Esophagus muscularis mucosa (tissue), 4 donors: Measurements from ENCODE around the gene CFAP57. TPM values are rescaled to one million over a fixed set of nuclear protein-coding genes. Genes with fewer than 3 reads are reported as not detected.

Source experiments
- DNase-seq: peaks from one replicate; pipeline ENCODE4 v3.0.0-alpha.2; 2017; ENCODE audit errors: extremely low spot score
- H3K27ac ChIP-seq, 4 donors: fragments of 200-600 bp; sonication (generic); replicated peaks in 1 of 4; 1 replicate in 3 of 4; 2 replicates in 1 of 4; pipeline ENCODE4 v1.5.1; 2016 to 2019; ENCODE audit warnings: mild to moderate bottlenecking in 1 of 4
- H3K27me3 ChIP-seq, 4 donors: fragments of 200-600 bp; sonication (generic); one replicate each; pipeline versions ENCODE4 v1.5.1 to v1.6.0; 2016 to 2019
- H3K36me3 ChIP-seq, 4 donors: fragments of 200-600 bp; sonication (generic); one replicate each; pipeline ENCODE4 v1.5.1; 2016 to 2019
- H3K4me1 ChIP-seq, 4 donors: fragments of 200-600 bp; sonication (generic); one replicate each; pipeline ENCODE4 v1.5.1; 2016 to 2019
- H3K4me3 ChIP-seq, 4 donors: fragments of 200-600 bp; sonication (generic); 1 replicate in 2 of 4; 2 replicates in 2 of 4; pipeline ENCODE4 v1.5.1; 2016 to 2019; ENCODE audit warnings: mild to moderate bottlenecking in 4 of 4, moderate library complexity in 1 of 4
- H3K9me3 ChIP-seq, 4 donors: fragments of 200-600 bp; sonication (generic); 1 replicate in 3 of 4; 2 replicates in 1 of 4; pipeline ENCODE4 v1.5.1; 2016 to 2019
- EP300 ChIP-seq: sonication (generic); formaldehyde crosslinking; IDR thresholded peaks from one replicate; pipeline ENCODE4 v1.6.1; 2017; ENCODE audit warnings: antibody characterized with exemption
- POLR2A ChIP-seq: fragments of 450-650 bp; IDR thresholded peaks from one replicate; pipeline ENCODE4 v1.6.1; 2017; ENCODE audit warnings: antibody characterized with exemption, moderate library complexity, mild to moderate bottlenecking, low read depth
- POLR2AphosphoS5 ChIP-seq, 2 donors: sonication (generic); formaldehyde crosslinking; IDR thresholded peaks; one replicate each; pipeline ENCODE4 v1.6.1; 2017; ENCODE audit warnings: antibody characterized with exemption in 2 of 2
- WGBS: methylation state at CpG from one replicate; pipeline ENCODE4 v1.1.5; 2018; 5-methylcytosine and 5-hydroxymethylcytosine counted together
- intact Hi-C: fragments of 100-400 bp; cut with DNase I; formaldehyde crosslinking; loops from one replicate; pipeline ENCODE4 v1.15.1; 2023
- total RNA-seq, 4 donors: library from RNA; depleted of rRNA; stranded (reverse); fragments of >200 nt; gene quantifications; one replicate each; pipeline versions ENCODE4 v1.1.0 to v1.2.1, GENCODE V29; 2016
- TF ChIP-seq, protein P1 (sequence below), 3 experiments: fragments of 200-600 bp in 2 of 3; fragments of 450-650 bp in 1 of 3; sonication (generic) in 2 of 3; IDR thresholded peaks; one replicate each; pipeline ENCODE4 v1.5.1; 2017 to 2019; ENCODE audit warnings: antibody characterized with exemption in 3 of 3, mild to moderate bottlenecking in 2 of 3, moderate library complexity in 1 of 3

Gene CFAP57
- total RNA-seq, 4 donors from 2014 or later: not detected

DNA sequence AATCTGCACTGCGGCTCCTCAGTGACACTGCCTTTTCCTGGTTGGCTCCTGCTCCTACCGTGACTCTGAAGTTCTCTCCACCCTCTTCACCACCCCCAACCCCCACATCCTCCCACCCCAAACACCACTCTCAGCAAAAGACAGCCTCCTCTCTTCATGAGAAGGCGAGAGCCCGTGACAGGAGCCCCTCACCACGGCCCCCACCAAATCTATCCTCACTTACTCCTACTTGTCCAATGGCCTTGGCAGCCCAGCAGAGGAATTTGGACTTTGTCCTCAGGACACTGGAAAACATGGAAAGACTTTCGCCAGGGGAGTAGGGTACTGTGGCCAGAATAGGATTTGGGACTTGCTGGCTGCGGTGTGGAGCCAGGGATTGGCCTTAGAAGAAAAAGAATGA, 104.5 kb downstream of the CFAP57 start:
- Histone ChIP-seq H3K36me3 (no peaks in the 10 kb centered on the region), H3K27ac (no peak overlapping the region), H3K4me3 (no peak overlapping the region), H3K4me1 (no peaks in the 10 kb centered on the region), H3K9me3 (no peaks in the 10 kb centered on the region), H3K27me3 (peaks cover 0 to 30% (median 0%) of the 10 kb centered on the region in 4 donors)
- no peak for DNase-seq
- WGBS: 68% methylated on average over 7 of the region's 7 CpGs
- TF ChIP-seq POLR2AphosphoS5 (IDR thresholded peaks at IDR 0.05): no peak
- TF ChIP-seq EP300: no peak
- intact Hi-C loops: no loop called here

DNA sequence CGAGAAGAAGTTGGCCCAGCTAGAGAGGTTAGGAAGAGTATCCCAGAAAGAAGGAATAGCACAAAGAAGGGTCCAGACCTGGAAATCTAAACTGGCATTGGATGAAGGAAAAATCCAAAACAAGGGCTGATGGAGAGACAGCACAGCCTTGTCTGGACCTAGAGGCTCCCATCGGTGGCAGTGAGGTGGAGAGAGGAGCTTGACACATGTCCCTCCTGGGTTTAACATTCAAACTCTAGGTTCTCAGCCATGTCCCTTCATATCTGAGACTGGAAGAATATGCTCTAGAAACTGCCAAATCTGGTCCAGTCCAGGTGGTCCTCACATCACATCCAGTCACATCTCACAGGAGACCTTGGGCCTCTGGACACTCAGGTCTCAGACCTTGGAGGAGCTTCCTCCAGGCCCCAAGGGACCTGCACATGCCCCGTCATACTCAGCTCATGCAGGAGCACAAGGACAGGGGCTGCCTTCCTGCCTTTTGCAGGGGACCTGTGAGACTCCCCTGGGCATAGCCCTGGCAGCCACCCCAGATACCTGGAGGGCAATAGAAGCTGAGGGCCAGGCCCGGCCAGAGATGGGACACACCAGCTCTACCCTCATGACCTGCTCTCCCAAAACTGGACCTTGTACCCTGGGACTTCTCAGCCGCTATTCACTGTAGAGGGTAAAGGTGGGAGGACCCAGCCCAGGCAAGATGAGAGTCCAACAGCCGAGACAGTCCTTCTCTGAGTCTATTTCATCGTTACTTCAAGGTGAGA, 105.2 kb downstream of the CFAP57 start:
- no peak for DNase-seq
- 89% methylated on average over 5 of the region's 7 CpGs for WGBS
- Histone ChIP-seq H3K9me3 (no peaks in the 10 kb centered on the region), H3K27ac (no peak overlapping the region), H3K4me1 (no peaks in the 10 kb centered on the region), H3K27me3 (peaks cover 0 to 23% (median 0%) of the 10 kb centered on the region in 4 donors), H3K36me3 (no peaks in the 10 kb centered on the region), H3K4me3 (no peak overlapping the region)
- no peak for TF ChIP-seq EP300
- TF ChIP-seq POLR2A: no peak
- TF ChIP-seq POLR2AphosphoS5 (IDR thresholded peaks at IDR 0.05): no peak
- TF ChIP-seq, protein P1, sequence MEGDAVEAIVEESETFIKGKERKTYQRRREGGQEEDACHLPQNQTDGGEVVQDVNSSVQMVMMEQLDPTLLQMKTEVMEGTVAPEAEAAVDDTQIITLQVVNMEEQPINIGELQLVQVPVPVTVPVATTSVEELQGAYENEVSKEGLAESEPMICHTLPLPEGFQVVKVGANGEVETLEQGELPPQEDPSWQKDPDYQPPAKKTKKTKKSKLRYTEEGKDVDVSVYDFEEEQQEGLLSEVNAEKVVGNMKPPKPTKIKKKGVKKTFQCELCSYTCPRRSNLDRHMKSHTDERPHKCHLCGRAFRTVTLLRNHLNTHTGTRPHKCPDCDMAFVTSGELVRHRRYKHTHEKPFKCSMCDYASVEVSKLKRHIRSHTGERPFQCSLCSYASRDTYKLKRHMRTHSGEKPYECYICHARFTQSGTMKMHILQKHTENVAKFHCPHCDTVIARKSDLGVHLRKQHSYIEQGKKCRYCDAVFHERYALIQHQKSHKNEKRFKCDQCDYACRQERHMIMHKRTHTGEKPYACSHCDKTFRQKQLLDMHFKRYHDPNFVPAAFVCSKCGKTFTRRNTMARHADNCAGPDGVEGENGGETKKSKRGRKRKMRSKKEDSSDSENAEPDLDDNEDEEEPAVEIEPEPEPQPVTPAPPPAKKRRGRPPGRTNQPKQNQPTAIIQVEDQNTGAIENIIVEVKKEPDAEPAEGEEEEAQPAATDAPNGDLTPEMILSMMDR (IDR thresholded peaks at IDR 0.05): no peak
- intact Hi-C loops: no loop called here

DNA sequence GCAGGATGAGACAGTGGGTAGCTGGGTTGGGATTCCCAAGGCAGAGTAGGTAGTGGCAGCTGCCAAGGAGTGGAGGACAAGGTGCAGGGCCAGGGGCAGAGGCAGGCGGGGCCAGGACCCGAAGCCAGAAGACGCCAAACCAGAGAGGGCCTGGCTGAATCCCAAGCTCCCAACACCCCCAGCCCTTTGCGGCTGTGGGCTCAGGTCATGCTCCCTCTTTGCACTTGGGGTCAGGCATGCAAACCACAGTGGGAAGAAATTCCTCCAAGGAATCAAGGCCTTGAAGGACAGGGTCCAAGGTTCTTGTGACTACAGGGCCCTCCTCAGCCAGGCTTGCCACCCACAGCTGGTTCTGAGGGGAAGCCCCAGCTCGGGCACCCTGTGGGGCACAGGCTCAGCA, 107.0 kb downstream of the CFAP57 start:
- no peak for DNase-seq
- TF ChIP-seq EP300: no peak
- no peak for TF ChIP-seq POLR2A
- no peak overlapping the region for H3K4me3 ChIP-seq
- no CpG with 5 or more reads among the region's 5 CpGs for WGBS
- H3K27me3 ChIP-seq: peaks cover 0 to 7% (median 0%) of the 10 kb centered on the region in 4 donors
- intact Hi-C loops: no loop called here
- no peaks in the 10 kb centered on the region for H3K36me3 ChIP-seq
- H3K4me1 ChIP-seq: no peaks in the 10 kb centered on the region
- H3K9me3 ChIP-seq: no peaks in the 10 kb centered on the region
- no peak overlapping the region for H3K27ac ChIP-seq

DNA sequence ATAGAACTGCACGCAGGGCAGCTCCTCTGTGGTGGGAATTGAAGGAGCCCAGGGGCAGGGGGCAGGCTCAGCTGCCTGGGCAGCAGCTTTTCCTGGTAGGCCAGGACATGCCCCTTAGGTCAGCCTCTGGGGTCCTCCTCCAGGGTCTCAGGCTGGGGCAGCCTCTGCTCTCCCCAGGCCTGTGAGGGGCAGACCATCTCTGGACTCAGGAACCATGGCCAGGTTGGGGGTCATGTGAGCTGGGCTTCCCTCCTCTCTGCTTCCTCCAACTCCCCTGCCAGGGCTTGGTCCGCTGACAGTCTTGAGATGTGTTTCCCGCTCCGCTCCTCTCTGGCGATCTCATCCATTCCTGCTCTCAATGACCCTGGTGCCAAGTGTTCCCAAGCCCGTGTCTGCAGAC, 107.5 kb downstream of the CFAP57 start:
- peaks cover 0 to 3% (median 0%) of the 10 kb centered on the region in 4 donors for H3K27me3 ChIP-seq
- no peaks in the 10 kb centered on the region for H3K4me1 ChIP-seq
- no peak for DNase-seq
- intact Hi-C loops: no loop called here
- TF ChIP-seq, protein P1 (IDR thresholded peaks at IDR 0.05): no peak
- no peak for TF ChIP-seq POLR2AphosphoS5 (IDR thresholded peaks at IDR 0.05)
- TF ChIP-seq POLR2A: no peak
- no peak for TF ChIP-seq EP300
- 96% methylated on average over 6 of the region's 6 CpGs for WGBS
- no peaks in the 10 kb centered on the region for H3K36me3 ChIP-seq
- no peak overlapping the region for H3K27ac ChIP-seq
- H3K9me3 ChIP-seq: no peaks in the 10 kb centered on the region
- H3K4me3 ChIP-seq: no peak overlapping the region

DNA sequence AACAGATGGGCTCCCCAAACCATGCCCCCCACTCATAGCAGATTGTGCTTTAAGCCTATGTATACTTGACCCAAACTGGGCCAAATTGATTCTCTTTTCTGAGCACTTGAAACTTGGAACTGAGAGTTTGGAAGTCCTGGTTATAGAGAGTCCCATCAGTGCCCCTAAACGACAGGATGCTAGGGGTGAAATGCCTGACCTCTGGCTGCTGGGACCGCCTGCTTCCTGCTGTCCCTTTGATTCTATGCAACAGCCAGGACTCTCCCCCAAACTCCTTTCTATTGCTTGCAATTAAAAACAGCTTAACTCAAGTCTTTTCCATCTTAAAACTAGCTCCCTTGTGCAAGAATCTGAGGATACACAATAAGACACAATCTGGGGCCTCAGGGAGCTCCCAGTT, 108.6 kb downstream of the CFAP57 start:
- no peak for TF ChIP-seq POLR2A
- no peak for TF ChIP-seq POLR2AphosphoS5 (IDR thresholded peaks at IDR 0.05)
- TF ChIP-seq EP300: no peak
- TF ChIP-seq, protein P1 (IDR thresholded peaks at IDR 0.05): no peak
- Histone ChIP-seq H3K9me3 (no peaks in the 10 kb centered on the region), H3K36me3 (no peaks in the 10 kb centered on the region), H3K27me3 (peaks cover 0 to 10% (median 0%) of the 10 kb centered on the region in 4 donors), H3K27ac (no peak overlapping the region), H3K4me1 (no peaks in the 10 kb centered on the region), H3K4me3 (no peak overlapping the region)
- WGBS: 20% methylated on average over 2 of the region's 2 CpGs
- no peak for DNase-seq
- intact Hi-C loops: no loop called here
